NOMO-1 treated with DMSO at 0.1 percent for 48 hours (cell line): ENCODE measurements around the gene GPATCH11.
A peak's percentile ranks its signal among the peaks of the same experiment; 100 is the strongest.

Source experiments
- DNase-seq: peaks from one replicate; lab custom pipeline; 2025; ENCODE audit not compliant: unreplicated experiment; lab: John Stamatoyannopoulos, UW

The GPATCH11 gene

GRCh38 chr2:37105150-37105549 lies 20.8 kb downstream of the GPATCH11 start:
- DNase-seq, result no peak

GRCh38 chr2:37109523-37109922 lies 25.2 kb downstream of the GPATCH11 start:
- DNase-seq, result no peak

- no peak for DNase-seq
Measured at GRCh38 chr2:37110306-37111212, 26.2 kb downstream of the GPATCH11 start.

GRCh38 chr2:37111958-37112357 lies 27.6 kb downstream of the GPATCH11 start:
- no peak for DNase-seq

- no peak for DNase-seq
Measured at GRCh38 chr2:37117566-37117965, 33.2 kb downstream of the GPATCH11 start.

GRCh38 chr2:37119157-37119556 lies 34.8 kb downstream of the GPATCH11 start:
- DNase-seq, result no peak

GRCh38 chr2:37125416-37125815 lies 41.1 kb downstream of the GPATCH11 start:
- DNase-seq, result no peak

GRCh38 chr2:37132914-37133313 lies 48.6 kb downstream of the GPATCH11 start:
- DNase-seq, result no peak

GRCh38 chr2:37142546-37142945 lies 58.2 kb downstream of the GPATCH11 start:
- DNase-seq, result no peak

GRCh38 chr2:37143974-37144373 lies 59.7 kb downstream of the GPATCH11 start:
- peak; percentile 22 for DNase-seq

GRCh38 chr2:37146062-37146461 lies 61.7 kb downstream of the GPATCH11 start:
- no peak for DNase-seq

- no peak for DNase-seq
Measured at GRCh38 chr2:37148325-37148724, 64.0 kb downstream of the GPATCH11 start.
